Coronary artery (tissue), 2 donors: ENCODE measurements around the gene NPBWR2.

ENCODE experiments used
- DNase-seq: peaks from one replicate; pipeline ENCODE4 v3.0.0-alpha.2; 2017; ENCODE audit warnings: low spot score
- H3K27ac ChIP-seq, 2 donors: fragments of 200-600 bp; sonication (generic); one replicate each; pipeline ENCODE4 v1.5.1; 2016 to 2019
- H3K4me3 ChIP-seq: fragments of 200-600 bp; sonication (generic); 2 replicates; pipeline ENCODE4 v1.5.1; 2016; ENCODE audit warnings: mild to moderate bottlenecking, moderate library complexity
- CTCF ChIP-seq: fragments of 200-600 bp; sonication (generic); IDR thresholded peaks from one replicate; pipeline ENCODE4 v1.5.1; 2019; ENCODE audit warnings: antibody characterized with exemption

The NPBWR2 gene

GRCh38 chr20:64114356-64114971 is 7.1 kb upstream of the NPBWR2 start:
- H3K27ac ChIP-seq: no peak overlapping the region
- no peak for TF ChIP-seq CTCF
- H3K4me3 ChIP-seq: no peak overlapping the region
- no peak for DNase-seq

GRCh38 chr20:64113796-64114355 is 6.5 kb upstream of the NPBWR2 start:
- TF ChIP-seq CTCF: no peak
- no peak overlapping the region for H3K27ac ChIP-seq
- no peak for DNase-seq
- no peak overlapping the region for H3K4me3 ChIP-seq

GRCh38 chr20:64113444-64113775 is 6.0 kb upstream of the NPBWR2 start:
- Histone ChIP-seq H3K27ac (no peak overlapping the region), H3K4me3 (no peak overlapping the region)
- no peak for TF ChIP-seq CTCF
- no peak for DNase-seq

- no peak for DNase-seq
- Histone ChIP-seq H3K27ac (no peak overlapping the region), H3K4me3 (no peak overlapping the region)
- no peak for TF ChIP-seq CTCF
These were observed 5.5 kb upstream of the NPBWR2 start for GRCh38 chr20:64112691-64113443.

- no peak overlapping the region for H3K4me3 ChIP-seq
- no peak for DNase-seq
- no peak overlapping the region for H3K27ac ChIP-seq
- TF ChIP-seq CTCF: no peak
These were observed 4.7 kb upstream of the NPBWR2 start for GRCh38 chr20:64111841-64112641.

- no peak overlapping the region for H3K4me3 ChIP-seq
- no peak overlapping the region for H3K27ac ChIP-seq
- no peak for TF ChIP-seq CTCF
- no peak for DNase-seq
These were observed 3.2 kb upstream of the NPBWR2 start for GRCh38 chr20:64110411-64111068.
